Mammary epithelial cell (primary cell): Measurements from ENCODE around the gene SLC9B2.

Source experiments
- CTCF ChIP-seq, 2 donors: IDR thresholded peaks in 1 of 2; conservative IDR thresholded peaks in 1 of 2; 2 replicates each; pipeline ENCODE4 v1.5.1; 2011 to 2012; ENCODE audit warnings: inconsistent platforms in 2 of 2, low read length in 2 of 2, mild to moderate bottlenecking in 2 of 2, control low read depth in 1 of 2, low read depth in 1 of 2; ENCODE audit not compliant: insufficient read depth in 1 of 2; ENCODE audit errors: extremely low read depth in 1 of 2
- EZH2 ChIP-seq: IDR thresholded peaks from 2 replicates; pipeline ENCODE4 v1.6.1; 2012; ENCODE audit warnings: low read length, inconsistent platforms, borderline replicate concordance

- no peak for TF ChIP-seq CTCF (conservative IDR thresholded peaks at IDR 0.05 in 1 of 2, IDR thresholded peaks at IDR 0.05 in 1 of 2; ENCODE audit: extremely low read depth in 1 of 2, insufficient read depth in 1 of 2, low read depth in 1 of 2, low read length in 2 of 2)
- TF ChIP-seq EZH2: no peak
Measured at GRCh38 chr4:103074744-103075434, 1.7 kb downstream of the SLC9B2 start.
